ENCODE measurements around the gene PSMB1.
A peak's percentile ranks its signal among the peaks of the same experiment; 100 is the strongest.
"Not testable (repeated sequence)": the region's sequence is repeated elsewhere in the genome, so short reads cannot be mapped to it uniquely, and the experiment has no call there.

Gene PSMB1

GRCh38 chr6:170505306-170505705 lies 47.8 kb downstream of the PSMB1 start:
- no peaks in the 10 kb centered on the region for H3K27me3 ChIP-seq (replicated peaks)
- no peak for TF ChIP-seq CTCF (IDR thresholded peaks at IDR 0.05; ENCODE audit: low read depth, low read length, missing control alignments)
- DNase-seq: no peak
- no peak overlapping the region for H3K4me3 ChIP-seq (ENCODE audit: low read depth, low read length)
- H3K36me3 ChIP-seq (replicated peaks): no peaks in the 10 kb centered on the region
- in situ Hi-C loops (cut with HindIII; ENCODE audit: low pct_ligation_motif_present, low sequenced_read_pairs): no loop called here
- no peak overlapping the region for H3K27ac ChIP-seq

- Histone ChIP-seq H3K36me3 (replicated peaks) (no peaks in the 10 kb centered on the region), H3K27me3 (replicated peaks) (no peaks in the 10 kb centered on the region), H3K4me3 (ENCODE audit: low read depth, low read length) (no peak overlapping the region), H3K27ac (no peak overlapping the region)
- in situ Hi-C loops (cut with HindIII; ENCODE audit: low pct_ligation_motif_present, low sequenced_read_pairs): no loop called here
- DNase-seq: no peak
- no peak for TF ChIP-seq CTCF (IDR thresholded peaks at IDR 0.05; ENCODE audit: low read depth, low read length, missing control alignments)
Observed at GRCh38 chr6:170504479-170504878, 48.6 kb downstream of the PSMB1 start.

- in situ Hi-C loops (cut with HindIII; ENCODE audit: low pct_ligation_motif_present, low sequenced_read_pairs): no loop called here
- no peak for DNase-seq
- Histone ChIP-seq H3K27ac (no peak overlapping the region), H3K36me3 (replicated peaks) (no peaks in the 10 kb centered on the region), H3K4me3 (ENCODE audit: low read depth, low read length) (no peak overlapping the region), H3K27me3 (replicated peaks) (no peaks in the 10 kb centered on the region)
- TF ChIP-seq CTCF (IDR thresholded peaks at IDR 0.05; ENCODE audit: low read depth, low read length, missing control alignments): no peak
Observed at GRCh38 chr6:170503414-170503761, 49.7 kb downstream of the PSMB1 start.

- H3K27ac ChIP-seq; in situ Hi-C loops (cut with HindIII; ENCODE audit: low pct_ligation_motif_present, low sequenced_read_pairs); H3K4me3 ChIP-seq (ENCODE audit: low read depth, low read length); DNase-seq; H3K36me3 ChIP-seq (replicated peaks); H3K27me3 ChIP-seq (replicated peaks): not testable (repeated sequence)
Observed at GRCh38 chr6:170502733-170503413, 50.2 kb downstream of the PSMB1 start.

- in situ Hi-C loops (cut with HindIII; ENCODE audit: low pct_ligation_motif_present, low sequenced_read_pairs); H3K36me3 ChIP-seq (replicated peaks); DNase-seq; H3K27ac ChIP-seq; H3K27me3 ChIP-seq (replicated peaks); H3K4me3 ChIP-seq (ENCODE audit: low read depth, low read length): not testable (repeated sequence)
Observed at GRCh38 chr6:170502268-170502667, 50.8 kb downstream of the PSMB1 start.

- no peaks in the 10 kb centered on the region for H3K27me3 ChIP-seq (replicated peaks)
- DNase-seq: no peak
- H3K36me3 ChIP-seq (replicated peaks): no peaks in the 10 kb centered on the region
- in situ Hi-C loops (cut with HindIII; ENCODE audit: low pct_ligation_motif_present, low sequenced_read_pairs): no loop called here
- H3K27ac ChIP-seq: no peak overlapping the region
- H3K4me3 ChIP-seq (ENCODE audit: low read depth, low read length): no peak overlapping the region
- TF ChIP-seq CTCF (IDR thresholded peaks at IDR 0.05; ENCODE audit: low read depth, low read length, missing control alignments): no peak
Observed at GRCh38 chr6:170500955-170501590, 52.0 kb downstream of the PSMB1 start.

GRCh38 chr6:170497841-170498301 lies 55.2 kb downstream of the PSMB1 start:
- no peak for TF ChIP-seq CTCF (IDR thresholded peaks at IDR 0.05; ENCODE audit: low read depth, low read length, missing control alignments)
- in situ Hi-C loops (cut with HindIII; ENCODE audit: low pct_ligation_motif_present, low sequenced_read_pairs): no loop called here
- Histone ChIP-seq H3K27me3 (replicated peaks) (no peaks in the 10 kb centered on the region), H3K36me3 (replicated peaks) (no peaks in the 10 kb centered on the region), H3K4me3 (ENCODE audit: low read depth, low read length) (no peak overlapping the region), H3K27ac (no peak overlapping the region)
- peak; percentile 24 for DNase-seq

Measured in brain microvascular endothelial cell (primary cell).